GM18909 (cell line): Measurements from ENCODE around the gene PHF3.

ENCODE experiments used
- ATAC-seq: cut with Tn5 transposase; IDR thresholded peaks from one replicate; pipeline ENCODE4 v1.9.1; 2021; ENCODE audit warnings: mild to moderate bottlenecking; ENCODE audit not compliant: unreplicated experiment, poor library complexity

Gene PHF3, protein sequence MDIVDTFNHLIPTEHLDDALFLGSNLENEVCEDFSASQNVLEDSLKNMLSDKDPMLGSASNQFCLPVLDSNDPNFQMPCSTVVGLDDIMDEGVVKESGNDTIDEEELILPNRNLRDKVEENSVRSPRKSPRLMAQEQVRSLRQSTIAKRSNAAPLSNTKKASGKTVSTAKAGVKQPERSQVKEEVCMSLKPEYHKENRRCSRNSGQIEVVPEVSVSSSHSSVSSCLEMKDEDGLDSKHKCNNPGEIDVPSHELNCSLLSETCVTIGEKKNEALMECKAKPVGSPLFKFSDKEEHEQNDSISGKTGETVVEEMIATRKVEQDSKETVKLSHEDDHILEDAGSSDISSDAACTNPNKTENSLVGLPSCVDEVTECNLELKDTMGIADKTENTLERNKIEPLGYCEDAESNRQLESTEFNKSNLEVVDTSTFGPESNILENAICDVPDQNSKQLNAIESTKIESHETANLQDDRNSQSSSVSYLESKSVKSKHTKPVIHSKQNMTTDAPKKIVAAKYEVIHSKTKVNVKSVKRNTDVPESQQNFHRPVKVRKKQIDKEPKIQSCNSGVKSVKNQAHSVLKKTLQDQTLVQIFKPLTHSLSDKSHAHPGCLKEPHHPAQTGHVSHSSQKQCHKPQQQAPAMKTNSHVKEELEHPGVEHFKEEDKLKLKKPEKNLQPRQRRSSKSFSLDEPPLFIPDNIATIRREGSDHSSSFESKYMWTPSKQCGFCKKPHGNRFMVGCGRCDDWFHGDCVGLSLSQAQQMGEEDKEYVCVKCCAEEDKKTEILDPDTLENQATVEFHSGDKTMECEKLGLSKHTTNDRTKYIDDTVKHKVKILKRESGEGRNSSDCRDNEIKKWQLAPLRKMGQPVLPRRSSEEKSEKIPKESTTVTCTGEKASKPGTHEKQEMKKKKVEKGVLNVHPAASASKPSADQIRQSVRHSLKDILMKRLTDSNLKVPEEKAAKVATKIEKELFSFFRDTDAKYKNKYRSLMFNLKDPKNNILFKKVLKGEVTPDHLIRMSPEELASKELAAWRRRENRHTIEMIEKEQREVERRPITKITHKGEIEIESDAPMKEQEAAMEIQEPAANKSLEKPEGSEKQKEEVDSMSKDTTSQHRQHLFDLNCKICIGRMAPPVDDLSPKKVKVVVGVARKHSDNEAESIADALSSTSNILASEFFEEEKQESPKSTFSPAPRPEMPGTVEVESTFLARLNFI (N-terminal part only)

DNA sequence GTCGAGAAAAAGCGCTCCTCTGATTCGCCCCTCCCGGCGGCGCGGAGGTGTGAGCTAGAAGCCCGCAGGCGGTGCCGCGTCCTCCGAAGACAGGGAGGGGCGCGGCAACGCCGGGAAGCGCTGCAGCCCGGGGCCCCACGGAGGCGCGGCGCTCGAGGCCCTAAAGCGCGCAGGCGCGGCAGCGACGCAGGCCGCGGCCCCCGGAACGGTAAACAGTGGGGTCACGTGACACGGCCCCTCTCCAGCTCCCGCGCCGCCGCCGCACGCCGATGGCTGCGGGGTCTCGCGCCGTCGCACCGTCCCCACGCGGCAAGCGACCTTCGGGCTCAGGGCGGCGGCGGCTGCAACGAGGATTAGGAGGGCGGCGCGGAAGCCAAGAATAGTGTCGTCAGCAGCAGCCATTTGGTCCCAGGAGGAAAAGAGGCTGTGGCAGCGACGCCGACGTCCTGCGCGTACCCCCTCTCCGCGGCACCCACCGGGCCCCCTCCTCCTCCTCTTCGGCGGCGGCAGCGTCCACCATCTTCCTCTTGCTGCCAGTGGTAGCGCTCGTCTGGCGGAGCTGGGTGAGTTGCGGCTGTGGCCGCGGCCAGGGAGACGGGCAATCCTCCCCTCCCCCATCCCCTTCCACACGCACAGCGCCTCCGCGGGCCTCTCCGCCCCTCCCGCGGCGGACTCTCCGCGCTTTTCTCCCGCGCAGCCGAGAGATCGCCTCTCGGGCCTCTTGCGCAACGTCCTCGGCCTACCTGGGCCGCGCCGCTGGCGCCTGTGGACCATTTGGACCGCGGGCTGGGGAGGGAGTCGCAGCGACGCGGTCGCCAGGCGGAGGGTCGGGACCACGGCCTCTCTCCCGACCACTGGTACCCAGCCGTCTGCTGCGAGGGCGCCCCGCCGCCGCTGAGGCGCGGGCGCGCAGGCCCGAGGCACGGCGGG lies at the start of gene PHF3:
TSS of gene PHF3 (plus strand) at position 215 of the 930 bp plus-strand sequence. CDS start 10,750 bp downstream, outside the sequence.
- ATAC-seq: peak; percentile 89

DNA sequence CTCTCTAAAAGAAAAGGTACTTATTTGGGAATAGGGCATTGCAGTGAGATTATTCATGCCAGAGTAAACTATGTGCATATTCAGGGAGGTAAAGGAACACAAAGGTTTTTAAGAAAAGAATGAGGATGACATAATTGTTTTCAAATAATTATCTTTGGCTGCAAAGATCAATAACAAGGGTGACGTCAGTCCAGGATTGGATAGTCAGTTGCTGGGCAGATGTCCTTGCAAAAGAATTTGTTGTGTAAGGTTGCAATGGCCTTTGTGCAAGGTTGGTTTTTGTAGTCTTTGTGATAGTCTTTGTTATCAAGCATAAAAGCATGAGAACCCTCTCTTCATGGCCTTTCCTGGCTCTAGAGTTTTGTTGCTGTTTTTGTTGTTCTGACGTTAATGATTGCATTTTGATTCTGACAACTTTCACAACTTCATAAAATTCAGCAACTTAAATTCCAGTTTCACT lies 45.6 kb upstream of the PHF3 start:
- ATAC-seq: no peak

DNA sequence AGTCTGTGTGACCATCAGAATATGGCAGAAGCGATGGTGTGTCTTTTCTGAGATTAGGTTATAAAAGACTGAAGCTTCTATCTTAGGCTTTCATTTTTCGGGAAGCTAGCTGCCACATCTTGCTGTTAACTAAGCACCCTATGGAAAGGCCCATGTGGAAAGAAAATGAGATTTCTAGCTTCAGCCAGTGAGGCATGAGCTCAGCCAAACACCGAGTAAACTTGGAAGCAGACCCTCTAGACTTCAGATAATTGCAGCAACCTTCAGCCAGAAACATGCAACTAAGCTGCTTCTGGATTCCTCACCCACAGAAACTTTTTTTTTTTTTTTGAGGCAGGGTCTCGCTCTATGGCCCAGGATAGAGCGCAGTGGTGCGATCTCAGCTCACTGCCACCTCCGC lies 42.7 kb upstream of the PHF3 start:
- no peak for ATAC-seq

DNA sequence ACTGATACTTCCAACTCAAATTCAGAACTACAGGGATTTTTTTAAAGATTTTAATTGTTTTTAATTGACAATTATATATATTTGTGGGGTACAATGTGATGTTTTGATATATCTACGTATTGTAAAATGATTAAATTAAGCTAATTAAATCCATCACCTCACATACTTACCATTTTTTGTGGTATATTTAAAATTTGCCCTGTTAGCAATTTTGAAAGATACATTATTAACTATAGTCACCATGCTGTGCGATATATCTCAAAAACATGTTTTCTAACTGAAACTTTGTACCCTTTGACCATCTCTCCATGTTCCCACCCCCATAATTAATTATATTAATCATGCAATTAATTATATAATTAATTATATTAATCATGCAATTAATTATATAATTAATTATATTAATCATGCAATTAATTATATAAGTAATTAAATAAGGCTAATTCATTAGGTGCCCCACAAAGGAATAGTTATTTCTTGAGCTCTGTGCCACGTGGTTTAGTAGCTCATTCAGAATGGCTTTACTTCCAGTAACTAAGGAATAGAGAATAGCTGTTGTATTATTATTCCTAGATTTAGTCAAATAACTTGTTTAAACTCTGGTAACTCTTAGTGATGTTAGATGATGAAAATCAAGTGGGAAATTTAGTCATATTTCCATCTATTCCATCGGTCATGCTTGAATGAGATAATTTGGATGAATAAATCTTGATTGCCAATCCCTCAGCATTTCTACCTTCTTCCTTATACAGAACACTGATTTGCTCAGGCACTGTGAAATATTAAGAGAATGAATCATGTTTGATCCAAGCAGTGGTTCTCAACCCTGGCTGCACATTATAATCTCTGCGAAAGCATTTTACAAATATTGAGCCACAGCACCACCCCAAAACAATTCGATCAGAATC lies 38.2 kb upstream of the PHF3 start:
- ATAC-seq: no peak

DNA sequence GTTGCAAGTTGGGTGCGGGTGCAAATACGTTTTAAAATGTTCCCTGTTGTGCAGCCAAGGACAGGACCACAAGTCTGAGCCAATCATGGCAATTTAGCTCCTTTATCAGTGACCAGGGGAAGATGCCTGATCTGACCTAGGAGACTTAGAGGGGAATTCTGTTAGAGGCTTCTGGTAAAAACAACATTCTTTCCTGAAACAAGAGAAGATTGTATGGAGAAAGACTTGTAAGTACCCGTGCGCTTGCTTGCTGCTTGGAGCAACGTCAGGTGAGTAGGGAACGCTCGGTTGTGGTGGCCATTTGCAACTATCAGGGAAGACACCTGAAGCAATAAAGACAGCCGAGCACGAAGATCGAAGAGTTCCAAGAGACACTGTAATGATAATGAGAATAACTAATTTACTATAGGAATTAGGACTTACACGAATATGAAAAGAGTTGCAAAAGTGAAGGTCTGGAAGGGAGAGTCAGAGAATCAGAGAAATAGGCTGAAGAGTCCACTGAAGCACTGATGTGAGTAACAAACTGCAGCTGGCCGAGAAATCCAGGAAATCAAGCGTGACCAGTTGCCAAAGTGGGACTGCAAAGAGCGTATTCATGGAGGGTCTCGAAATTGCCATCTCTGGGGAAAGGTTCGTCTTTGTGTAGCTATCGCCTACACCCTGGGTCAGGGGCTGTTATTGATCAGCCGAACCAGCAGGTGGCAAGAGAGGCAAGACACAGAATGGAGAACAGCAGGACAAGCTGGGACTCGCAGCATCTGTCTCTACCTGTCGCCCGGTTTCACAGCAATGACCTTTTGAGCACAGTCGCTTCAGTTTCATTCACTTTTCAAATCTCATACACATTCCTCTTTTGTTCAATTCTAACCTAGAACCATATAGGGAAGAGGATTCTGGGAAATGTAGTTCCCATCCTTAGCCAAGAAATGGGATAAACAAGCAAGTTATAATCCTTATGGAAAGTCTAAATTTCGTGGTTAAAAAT lies 37.3 kb upstream of the PHF3 start:
- ATAC-seq: peak; percentile 100

DNA sequence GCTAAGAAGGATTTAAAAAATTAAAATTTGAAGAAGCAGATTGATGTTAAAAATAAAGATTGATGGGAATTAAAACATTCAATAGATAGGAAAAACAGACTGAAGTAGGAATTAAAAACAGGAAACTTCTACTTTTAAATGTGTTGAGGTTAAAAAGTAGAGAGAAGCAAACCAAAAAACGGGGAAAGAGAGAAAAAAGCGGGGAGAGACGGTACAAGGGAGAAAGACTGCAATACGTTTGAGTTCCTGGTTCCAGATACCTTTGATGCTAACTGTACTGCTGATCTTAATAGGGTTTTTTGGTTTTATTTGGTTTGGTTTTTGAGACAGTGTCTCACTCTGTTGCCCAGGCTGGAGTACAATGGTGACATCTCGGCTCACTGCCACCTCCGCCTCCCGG lies 36.4 kb upstream of the PHF3 start:
- no peak for ATAC-seq

DNA sequence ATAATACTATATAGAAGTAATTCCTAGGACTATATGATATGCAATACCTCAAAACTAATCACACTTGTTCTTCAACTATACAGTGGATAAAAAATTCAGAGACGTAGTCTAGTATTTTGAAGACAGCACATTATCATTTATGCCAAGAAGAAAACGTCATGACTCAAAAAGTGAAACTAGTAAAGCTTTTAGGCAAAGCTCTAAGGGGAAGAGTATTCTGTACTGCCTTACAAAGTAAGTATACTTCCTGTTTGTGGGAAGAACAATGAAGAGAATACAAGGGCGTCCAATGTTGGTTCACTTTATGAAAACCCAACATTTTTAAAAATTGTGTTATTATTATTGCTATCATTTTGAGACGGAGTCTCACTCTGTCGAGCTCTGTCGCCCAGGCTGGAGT lies 35.5 kb upstream of the PHF3 start:
- ATAC-seq: no peak

DNA sequence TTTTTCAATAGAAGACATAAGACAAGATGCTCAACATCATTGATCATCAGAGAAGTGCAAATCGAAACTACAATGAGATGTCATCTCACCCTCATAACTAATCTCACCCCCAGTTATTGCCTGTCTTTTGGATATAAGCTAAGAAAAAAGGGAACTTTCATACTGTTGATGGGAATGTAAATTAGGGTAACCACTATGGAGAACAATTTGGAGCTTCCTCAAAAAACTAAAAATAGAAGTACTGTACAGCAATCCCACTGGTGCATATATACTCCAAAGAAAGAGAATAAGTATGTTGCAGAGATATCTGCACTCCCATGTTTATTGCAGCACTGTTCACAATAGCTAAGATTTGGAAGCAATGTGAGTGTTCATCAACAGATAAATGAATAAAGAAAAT lies 26.4 kb upstream of the PHF3 start:
- no peak for ATAC-seq

DNA sequence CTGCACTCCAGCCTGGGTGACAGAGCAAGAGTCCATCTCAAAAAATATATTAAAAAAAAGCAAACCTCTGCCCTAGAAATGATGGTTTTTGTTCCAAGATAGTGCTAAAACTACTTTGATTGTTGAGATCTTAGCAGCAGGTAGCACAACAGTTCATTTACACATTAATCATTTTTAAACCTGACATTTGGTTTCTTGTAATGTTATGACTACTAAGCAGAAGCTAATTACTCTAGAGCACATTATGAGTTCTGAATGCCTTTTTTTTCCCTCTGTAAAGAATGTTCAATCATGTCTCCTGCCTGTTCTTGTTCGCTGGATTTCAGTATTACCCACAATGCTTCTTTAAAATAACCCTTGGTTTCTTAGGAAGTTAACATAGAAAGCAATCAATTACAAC lies 24.7 kb upstream of the PHF3 start:
- ATAC-seq: no peak

DNA sequence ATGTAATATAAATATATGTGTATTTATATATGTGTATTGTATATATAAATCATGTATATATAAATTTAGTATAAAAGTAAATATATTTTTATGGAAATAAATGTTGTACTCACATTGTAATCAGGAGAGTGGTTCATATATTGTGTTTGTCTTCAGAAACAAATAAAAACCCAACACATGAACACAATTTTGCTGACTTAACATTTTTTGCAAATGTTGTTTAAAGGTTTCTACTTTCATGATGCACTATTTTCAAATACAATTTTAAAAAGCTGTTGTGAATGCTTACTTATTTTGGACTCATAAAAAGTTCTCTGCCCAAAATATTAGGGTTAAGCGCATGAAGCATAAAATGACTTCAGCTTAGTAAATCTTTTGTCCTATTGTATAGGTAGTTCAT lies 24.0 kb upstream of the PHF3 start:
- no peak for ATAC-seq

DNA sequence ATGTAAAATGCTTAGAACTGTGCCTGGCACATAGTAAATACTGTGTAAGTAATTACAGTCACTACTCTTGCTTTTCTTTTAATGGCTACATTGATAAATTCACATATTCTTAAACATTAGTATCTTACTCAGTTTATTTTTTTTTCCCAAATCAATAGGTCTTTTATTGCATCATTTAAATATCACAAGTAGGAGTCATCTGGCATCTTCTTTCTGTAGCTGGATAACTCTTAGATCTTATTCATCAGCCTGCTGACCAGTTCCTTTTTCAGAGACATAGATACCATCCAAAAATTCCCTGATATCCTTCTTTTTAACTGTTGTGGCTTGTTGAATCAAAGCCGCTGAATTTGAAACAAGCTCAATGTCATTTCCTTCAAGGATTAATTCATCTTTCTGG lies 20.0 kb upstream of the PHF3 start:
- no peak for ATAC-seq

DNA sequence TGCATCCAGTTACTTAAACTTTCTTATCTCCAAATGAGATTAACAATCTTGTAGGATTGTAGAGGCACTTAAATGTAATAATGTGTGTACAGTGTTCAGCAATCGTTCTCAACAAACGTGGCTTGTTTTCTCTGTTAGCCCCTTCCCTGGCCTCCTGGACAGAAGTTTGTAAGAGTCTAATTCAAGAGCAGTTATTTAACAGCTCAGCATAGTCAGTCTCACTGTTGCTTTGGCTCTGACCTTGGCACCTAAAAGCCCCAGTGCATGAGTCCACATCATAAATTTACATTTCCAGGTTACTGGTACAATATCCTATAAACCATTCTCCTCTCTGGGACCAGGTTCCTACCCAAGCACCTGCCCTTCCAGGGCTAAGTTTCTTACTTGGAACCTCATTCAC lies 11.5 kb upstream of the PHF3 start:
- no peak for ATAC-seq

DNA sequence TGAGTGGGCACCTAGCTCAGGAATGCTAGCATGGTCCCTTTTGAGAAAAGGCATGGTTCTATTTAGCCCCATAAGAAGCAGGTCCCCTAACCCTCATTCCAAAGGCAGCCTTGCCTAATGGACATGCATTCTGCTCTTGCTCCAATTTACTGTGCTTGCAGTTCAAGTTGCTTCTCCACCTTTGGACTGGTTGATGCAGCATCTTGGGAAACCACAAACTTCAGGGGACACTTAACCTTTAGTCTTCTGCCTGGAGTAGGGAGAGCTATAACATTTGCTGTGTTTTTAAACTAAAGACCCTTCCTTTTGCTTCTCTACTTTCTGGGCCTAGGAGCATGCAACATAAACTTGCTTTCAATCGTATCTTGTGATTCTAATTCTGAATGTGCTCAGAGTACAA lies 5.1 kb upstream of the PHF3 start:
- no peak for ATAC-seq

DNA sequence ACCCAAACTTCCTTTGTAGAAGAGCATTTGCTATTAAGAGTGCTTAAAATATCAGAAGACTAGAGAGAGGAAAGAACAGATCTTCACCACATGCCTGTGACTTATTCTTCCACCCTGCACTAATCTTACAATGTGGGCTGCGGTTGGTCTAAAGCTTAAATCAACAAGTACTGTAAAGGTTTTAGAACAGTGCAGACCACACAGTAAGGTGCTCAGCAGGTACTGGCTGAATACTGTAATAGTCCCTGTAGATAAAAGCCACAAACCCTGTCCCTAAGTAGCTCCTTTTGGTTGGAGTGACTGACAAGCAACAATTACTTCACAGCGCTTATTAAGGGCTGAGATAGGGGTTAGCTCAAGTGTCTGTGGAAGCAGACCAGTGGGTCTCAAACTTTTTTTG lies 972 bp upstream of the PHF3 start:
- ATAC-seq: no peak

DNA sequence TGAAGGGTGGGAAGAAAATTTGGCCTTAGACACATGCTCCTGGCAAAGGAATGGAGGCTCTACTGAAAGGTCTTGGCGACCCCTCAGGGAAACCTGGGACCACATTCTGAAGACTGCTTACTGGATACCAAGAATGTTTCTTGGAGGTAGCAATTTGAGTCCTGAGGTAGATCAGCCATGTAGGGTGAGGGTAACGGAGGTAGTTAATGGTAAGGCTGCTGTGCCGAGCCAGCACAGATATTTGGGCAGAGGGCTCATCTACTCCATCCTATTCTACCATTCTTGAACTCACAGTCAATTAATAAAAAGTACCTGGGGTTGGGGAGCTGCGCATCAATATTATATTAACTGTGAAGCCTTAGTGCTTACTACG lies 401 bp upstream of the PHF3 start:
- ATAC-seq: peak; percentile 30

DNA sequence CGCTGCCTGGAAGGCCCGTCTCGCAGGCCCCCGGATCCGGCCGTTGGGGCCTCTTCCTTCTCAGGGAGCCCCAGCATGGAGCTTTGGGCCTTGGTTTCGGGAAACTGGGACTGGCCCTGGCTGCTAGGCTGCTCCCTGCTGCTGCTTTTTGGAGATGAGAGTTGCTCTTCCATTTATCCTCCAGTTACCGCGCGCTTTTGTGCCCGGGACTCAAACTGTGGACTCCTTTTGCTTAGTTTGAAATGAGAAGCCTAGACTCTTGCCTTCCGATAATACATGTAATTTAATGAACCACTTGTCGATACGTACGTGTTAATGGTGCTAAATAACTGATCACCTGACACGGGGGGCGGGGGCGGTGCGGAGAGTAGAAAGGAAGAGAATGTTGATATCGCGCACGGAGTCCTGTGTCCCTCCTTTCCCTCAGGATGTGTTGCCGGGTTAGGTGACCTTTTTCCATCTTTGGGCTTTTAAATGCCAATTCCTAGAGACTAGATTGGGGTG lies 968 bp downstream of the PHF3 start:
- peak; percentile 7 for ATAC-seq

DNA sequence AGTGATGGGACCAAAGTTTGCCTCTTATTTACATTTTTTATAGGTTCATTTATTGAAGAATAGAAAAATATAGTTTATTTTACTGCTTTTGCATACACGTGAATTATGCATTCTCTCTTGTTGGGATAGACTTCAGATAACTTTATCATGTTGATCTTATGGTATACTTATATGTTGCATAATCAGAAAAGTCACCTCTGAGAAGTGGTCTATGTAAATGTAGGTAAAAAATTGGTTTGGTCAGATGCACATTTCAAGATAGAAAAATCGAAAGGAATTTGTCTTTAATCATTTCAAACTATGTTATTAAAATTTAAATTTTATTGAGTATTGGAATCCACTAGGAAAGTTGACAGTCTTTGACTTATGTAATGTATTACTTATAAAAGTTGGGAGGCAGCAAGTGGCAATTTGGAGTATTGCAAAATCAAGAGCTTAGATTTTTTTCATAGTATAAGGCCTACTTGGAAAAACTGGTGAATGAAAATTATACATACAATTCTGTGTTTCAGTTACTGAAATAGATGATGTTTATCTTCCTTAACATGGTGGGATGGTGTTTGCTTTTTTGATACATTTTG lies 2.4 kb downstream of the PHF3 start:
- ATAC-seq: no peak
